OCI-LY1 (cell line): Measurements from ENCODE around the gene DCHS1.
"Not testable (repeated sequence)": the region's sequence is repeated elsewhere in the genome, so short reads cannot be mapped to it uniquely, and the experiment has no call there.

Experiments used
- EZH2 ChIP-seq: fragments of 200-600 bp; sonication (generic), shearing (Covaris generic); IDR thresholded peaks from 2 replicates; pipeline ENCODE4 v1.8.0; 2017; ENCODE audit warnings: borderline replicate concordance, mixed run types, mild to moderate bottlenecking, antibody characterized with exemption, low read length, moderate library complexity, mixed read lengths
- TF ChIP-seq, protein P1 (sequence below): fragments of 200-600 bp; sonication (generic), shearing (Covaris generic); IDR thresholded peaks from 2 replicates; pipeline ENCODE4 v1.5.1; 2017; ENCODE audit warnings: mild to moderate bottlenecking, antibody characterized with exemption, low read length, moderate library complexity, mixed read lengths

DNA sequence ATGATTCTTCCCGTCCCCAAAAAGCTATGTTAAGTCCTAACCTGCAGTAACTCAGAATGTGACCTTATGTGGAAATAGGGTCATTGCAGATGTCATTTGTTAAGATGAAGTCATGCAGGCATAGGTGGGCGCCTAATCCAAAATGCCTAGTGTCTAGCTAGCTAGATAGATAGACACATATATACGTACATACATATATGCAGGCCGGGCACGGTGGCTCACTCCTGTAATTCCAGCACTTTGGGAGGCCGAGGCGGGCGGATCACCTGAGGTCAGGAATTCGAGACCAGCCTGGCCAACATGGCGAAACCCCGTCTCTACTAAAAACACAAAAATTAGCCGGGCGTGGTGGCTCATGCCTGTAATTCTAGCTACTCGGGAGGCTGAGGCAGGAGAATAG is 28.5 kb upstream of the DCHS1 start:
- TF ChIP-seq, protein P1, sequence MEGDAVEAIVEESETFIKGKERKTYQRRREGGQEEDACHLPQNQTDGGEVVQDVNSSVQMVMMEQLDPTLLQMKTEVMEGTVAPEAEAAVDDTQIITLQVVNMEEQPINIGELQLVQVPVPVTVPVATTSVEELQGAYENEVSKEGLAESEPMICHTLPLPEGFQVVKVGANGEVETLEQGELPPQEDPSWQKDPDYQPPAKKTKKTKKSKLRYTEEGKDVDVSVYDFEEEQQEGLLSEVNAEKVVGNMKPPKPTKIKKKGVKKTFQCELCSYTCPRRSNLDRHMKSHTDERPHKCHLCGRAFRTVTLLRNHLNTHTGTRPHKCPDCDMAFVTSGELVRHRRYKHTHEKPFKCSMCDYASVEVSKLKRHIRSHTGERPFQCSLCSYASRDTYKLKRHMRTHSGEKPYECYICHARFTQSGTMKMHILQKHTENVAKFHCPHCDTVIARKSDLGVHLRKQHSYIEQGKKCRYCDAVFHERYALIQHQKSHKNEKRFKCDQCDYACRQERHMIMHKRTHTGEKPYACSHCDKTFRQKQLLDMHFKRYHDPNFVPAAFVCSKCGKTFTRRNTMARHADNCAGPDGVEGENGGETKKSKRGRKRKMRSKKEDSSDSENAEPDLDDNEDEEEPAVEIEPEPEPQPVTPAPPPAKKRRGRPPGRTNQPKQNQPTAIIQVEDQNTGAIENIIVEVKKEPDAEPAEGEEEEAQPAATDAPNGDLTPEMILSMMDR, result not testable (repeated sequence)
- not testable (repeated sequence) for TF ChIP-seq EZH2
